ENCODE results near the gene ACVR1B. TPM values are rescaled to one million over a fixed set of nuclear protein-coding genes. Genes with fewer than 3 reads are reported as not detected.

Gene ACVR1B
- total and polyA plus RNA-seq, 2 experiments from 2014 or later: 2.4 to 7.5 TPM

GRCh38 chr12:51922146-51922545 lies 29.4 kb upstream of the ACVR1B start:
- TF ChIP-seq NANOG (IDR thresholded peaks at IDR 0.05; ENCODE audit: borderline replicate concordance) (no peak), JUNB (IDR thresholded peaks at IDR 0.05; ENCODE audit: unreplicated experiment) (no peak), POLR2AphosphoS5 (IDR thresholded peaks at IDR 0.05; ENCODE audit: low read depth) (no peak), CREB1 (CRISPR knock-in tag; IDR thresholded peaks at IDR 0.05; ENCODE audit: low read depth) (no peak), ZNF331 (CRISPR knock-in tag; IDR thresholded peaks at IDR 0.05; ENCODE audit: low read depth) (no peak), ZNF462 (CRISPR knock-in tag; IDR thresholded peaks at IDR 0.05) (no peak), STAT1 (IDR thresholded peaks at IDR 0.05; ENCODE audit: unreplicated experiment) (no peak), ETS1 (IDR thresholded peaks at IDR 0.05) (no peak), EZH2phosphoT487 (IDR thresholded peaks at IDR 0.05; ENCODE audit: unreplicated experiment) (no peak), EZH2 (IDR thresholded peaks at IDR 0.05; ENCODE audit: low read depth, unreplicated experiment) (no peak)
- TF ChIP-seq, protein P1, sequence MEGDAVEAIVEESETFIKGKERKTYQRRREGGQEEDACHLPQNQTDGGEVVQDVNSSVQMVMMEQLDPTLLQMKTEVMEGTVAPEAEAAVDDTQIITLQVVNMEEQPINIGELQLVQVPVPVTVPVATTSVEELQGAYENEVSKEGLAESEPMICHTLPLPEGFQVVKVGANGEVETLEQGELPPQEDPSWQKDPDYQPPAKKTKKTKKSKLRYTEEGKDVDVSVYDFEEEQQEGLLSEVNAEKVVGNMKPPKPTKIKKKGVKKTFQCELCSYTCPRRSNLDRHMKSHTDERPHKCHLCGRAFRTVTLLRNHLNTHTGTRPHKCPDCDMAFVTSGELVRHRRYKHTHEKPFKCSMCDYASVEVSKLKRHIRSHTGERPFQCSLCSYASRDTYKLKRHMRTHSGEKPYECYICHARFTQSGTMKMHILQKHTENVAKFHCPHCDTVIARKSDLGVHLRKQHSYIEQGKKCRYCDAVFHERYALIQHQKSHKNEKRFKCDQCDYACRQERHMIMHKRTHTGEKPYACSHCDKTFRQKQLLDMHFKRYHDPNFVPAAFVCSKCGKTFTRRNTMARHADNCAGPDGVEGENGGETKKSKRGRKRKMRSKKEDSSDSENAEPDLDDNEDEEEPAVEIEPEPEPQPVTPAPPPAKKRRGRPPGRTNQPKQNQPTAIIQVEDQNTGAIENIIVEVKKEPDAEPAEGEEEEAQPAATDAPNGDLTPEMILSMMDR (conservative IDR thresholded peaks at IDR 0.05; ENCODE audit: low read depth in 2 of 2): no peak
- TF ChIP-seq, protein P2, sequence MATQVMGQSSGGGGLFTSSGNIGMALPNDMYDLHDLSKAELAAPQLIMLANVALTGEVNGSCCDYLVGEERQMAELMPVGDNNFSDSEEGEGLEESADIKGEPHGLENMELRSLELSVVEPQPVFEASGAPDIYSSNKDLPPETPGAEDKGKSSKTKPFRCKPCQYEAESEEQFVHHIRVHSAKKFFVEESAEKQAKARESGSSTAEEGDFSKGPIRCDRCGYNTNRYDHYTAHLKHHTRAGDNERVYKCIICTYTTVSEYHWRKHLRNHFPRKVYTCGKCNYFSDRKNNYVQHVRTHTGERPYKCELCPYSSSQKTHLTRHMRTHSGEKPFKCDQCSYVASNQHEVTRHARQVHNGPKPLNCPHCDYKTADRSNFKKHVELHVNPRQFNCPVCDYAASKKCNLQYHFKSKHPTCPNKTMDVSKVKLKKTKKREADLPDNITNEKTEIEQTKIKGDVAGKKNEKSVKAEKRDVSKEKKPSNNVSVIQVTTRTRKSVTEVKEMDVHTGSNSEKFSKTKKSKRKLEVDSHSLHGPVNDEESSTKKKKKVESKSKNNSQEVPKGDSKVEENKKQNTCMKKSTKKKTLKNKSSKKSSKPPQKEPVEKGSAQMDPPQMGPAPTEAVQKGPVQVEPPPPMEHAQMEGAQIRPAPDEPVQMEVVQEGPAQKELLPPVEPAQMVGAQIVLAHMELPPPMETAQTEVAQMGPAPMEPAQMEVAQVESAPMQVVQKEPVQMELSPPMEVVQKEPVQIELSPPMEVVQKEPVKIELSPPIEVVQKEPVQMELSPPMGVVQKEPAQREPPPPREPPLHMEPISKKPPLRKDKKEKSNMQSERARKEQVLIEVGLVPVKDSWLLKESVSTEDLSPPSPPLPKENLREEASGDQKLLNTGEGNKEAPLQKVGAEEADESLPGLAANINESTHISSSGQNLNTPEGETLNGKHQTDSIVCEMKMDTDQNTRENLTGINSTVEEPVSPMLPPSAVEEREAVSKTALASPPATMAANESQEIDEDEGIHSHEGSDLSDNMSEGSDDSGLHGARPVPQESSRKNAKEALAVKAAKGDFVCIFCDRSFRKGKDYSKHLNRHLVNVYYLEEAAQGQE (IDR thresholded peaks at IDR 0.05; ENCODE audit: unreplicated experiment): no peak
- H3K79me2 ChIP-seq (replicated peaks; ENCODE audit: insufficient read depth): no peaks in the 10 kb centered on the region
- H3K4me2 ChIP-seq: no peak overlapping the region
- Mint-ChIP-seq H3K4me1 (peaks cover 27% of the 10 kb centered on the region), H3K27ac (no peak overlapping the region), H3K9me3 (no peaks in the 10 kb centered on the region), H3K27me3 (ENCODE audit: insufficient read depth, low read depth, poor library complexity) (peaks cover 13% of the 10 kb centered on the region), H3K4me3 (no peak overlapping the region), H3K36me3 (ENCODE audit: low read depth) (no peaks in the 10 kb centered on the region)
- DNase-seq (ENCODE audit: low spot score): no peak
- H3F3A ChIP-seq (replicated peaks; ENCODE audit: low read depth): no peaks in the 10 kb centered on the region
- no peaks in the 10 kb centered on the region for H4K20me1 ChIP-seq (replicated peaks; ENCODE audit: insufficient read depth)
- no peak overlapping the region for H3K4me3 ChIP-seq
- no peak overlapping the region for H2AFZ ChIP-seq
- H3K27ac ChIP-seq (ENCODE audit: low read depth): no peak overlapping the region
- no peaks in the 10 kb centered on the region for H3K9me2 ChIP-seq (ENCODE audit: insufficient read depth)
- no peaks in the 10 kb centered on the region; the same call in 1 of the 2 replicates for H3K36me3 ChIP-seq (ENCODE audit: insufficient read depth)
- H3K27me3 ChIP-seq (ENCODE audit: insufficient read depth): peaks cover 14% of the 10 kb centered on the region
- no peak for ATAC-seq
- H3K4me1 ChIP-seq (ENCODE audit: insufficient read depth): peaks cover 9% of the 10 kb centered on the region; the same call in 1 of the 2 replicates

All from GM23338 (cell line).